Central memory CD8-positive, alpha-beta T cell (primary cell): ENCODE measurements around the gene C18orf32.
"Not testable (repeated sequence)": the region's sequence is repeated elsewhere in the genome, so short reads cannot be mapped to it uniquely, and the experiment has no call there.

Experiments used
- ATAC-seq: fragments of 150-1000 bp; cut with Tn5 transposase; replicated peaks from 2 replicates; pipeline ENCODE4 v1.10.0; 2022; ENCODE audit warnings: mild to moderate bottlenecking, moderate FRiP score, moderate number of reproducible peaks; ENCODE audit not compliant: poor library complexity, severe bottlenecking; ENCODE audit errors: extremely low read depth
- DNase-seq, 2 donors: peaks; one replicate each; pipeline ENCODE4 v3.0.0; 2021; ENCODE audit warnings: low spot score in 2 of 2
- H3K27ac Mint-ChIP-seq: one replicate; pipeline ENCODE4 v1.8.0; 2022; ENCODE audit warnings: low read depth, mild to moderate bottlenecking, moderate library complexity, mixed read lengths
- H3K27me3 Mint-ChIP-seq: one replicate; pipeline ENCODE4 v1.8.0; 2022; ENCODE audit warnings: mixed read lengths
- H3K36me3 Mint-ChIP-seq: one replicate; pipeline ENCODE4 v1.8.0; 2022; ENCODE audit warnings: mild to moderate bottlenecking, moderate library complexity, mixed read lengths; ENCODE audit not compliant: insufficient read depth
- H3K4me1 Mint-ChIP-seq: one replicate; pipeline ENCODE4 v1.8.0; 2022; ENCODE audit warnings: mixed read lengths
- H3K4me3 Mint-ChIP-seq: one replicate; pipeline ENCODE4 v1.8.0; 2022; ENCODE audit warnings: mild to moderate bottlenecking, moderate library complexity, mixed read lengths
- H3K9me3 Mint-ChIP-seq: one replicate; pipeline ENCODE4 v1.8.0; 2022; ENCODE audit warnings: mixed read lengths

The C18orf32 gene

GRCh38 chr18:49479381-49480137, 7.5 kb downstream of the C18orf32 start:
- Mint-ChIP-seq H3K36me3 (peaks cover 51% of the 10 kb centered on the region), H3K4me1 (peaks cover 14% of the 10 kb centered on the region), H3K9me3 (no peaks in the 10 kb centered on the region), H3K4me3 (no peak overlapping the region), H3K27me3 (no peaks in the 10 kb centered on the region), H3K27ac (peak overlapping the region; percentile 18)
- DNase-seq, result no peak
- no peak for ATAC-seq

GRCh38 chr18:49476664-49477411, 10.2 kb downstream of the C18orf32 start:
- ATAC-seq (no peak), DNase-seq (no peak)
- no peaks in the 10 kb centered on the region for H3K4me1 Mint-ChIP-seq
- no peaks in the 10 kb centered on the region for H3K9me3 Mint-ChIP-seq
- peaks cover 32% of the 10 kb centered on the region for H3K36me3 Mint-ChIP-seq
- H3K4me3 Mint-ChIP-seq, result no peak overlapping the region
- peak overlapping the region; percentile 78 for H3K27ac Mint-ChIP-seq
- no peaks in the 10 kb centered on the region for H3K27me3 Mint-ChIP-seq

- Mint-ChIP-seq H3K27me3 (peaks cover 13% of the 10 kb centered on the region), H3K36me3 (peaks cover 17% of the 10 kb centered on the region)
- not testable (repeated sequence) for H3K4me1 Mint-ChIP-seq, ATAC-seq, H3K27ac Mint-ChIP-seq, H3K9me3 Mint-ChIP-seq, H3K4me3 Mint-ChIP-seq, DNase-seq
Observed at GRCh38 chr18:49474935-49475334, 12.1 kb downstream of the C18orf32 start.

GRCh38 chr18:49473721-49474120, 13.3 kb downstream of the C18orf32 start:
- ATAC-seq (no peak), DNase-seq (no peak)
- Mint-ChIP-seq H3K4me3 (no peak overlapping the region), H3K27ac (no peak overlapping the region), H3K4me1 (no peaks in the 10 kb centered on the region), H3K27me3 (peaks cover 25% of the 10 kb centered on the region), H3K36me3 (peaks cover 7% of the 10 kb centered on the region), H3K9me3 (no peaks in the 10 kb centered on the region)

- H3K27me3 Mint-ChIP-seq, result peaks cover 26% of the 10 kb centered on the region
- ATAC-seq, result no peak
- H3K36me3 Mint-ChIP-seq, result peaks cover 4% of the 10 kb centered on the region
Observed at GRCh38 chr18:49472459-49472858, 14.6 kb downstream of the C18orf32 start.

GRCh38 chr18:49471532-49471931, 15.5 kb downstream of the C18orf32 start:
- Mint-ChIP-seq H3K27me3 (peaks cover 26% of the 10 kb centered on the region), H3K4me1 (no peaks in the 10 kb centered on the region), H3K27ac (no peak overlapping the region), H3K9me3 (no peaks in the 10 kb centered on the region), H3K36me3 (no peaks in the 10 kb centered on the region), H3K4me3 (no peak overlapping the region)
- ATAC-seq (no peak), DNase-seq (no peak)

More at GRCh38 chr18:49472459-49472858, 14.6 kb downstream of the C18orf32 start:
- Mint-ChIP-seq H3K27ac (no peak overlapping the region), H3K4me3 (no peak overlapping the region), H3K9me3 (no peaks in the 10 kb centered on the region), H3K4me1 (no peaks in the 10 kb centered on the region)
- DNase-seq, result no peak

- Mint-ChIP-seq H3K36me3 (no peaks in the 10 kb centered on the region), H3K4me1 (no peaks in the 10 kb centered on the region), H3K9me3 (no peaks in the 10 kb centered on the region), H3K27me3 (peaks cover 26% of the 10 kb centered on the region), H3K4me3 (no peak overlapping the region), H3K27ac (no peak overlapping the region)
- no peak for DNase-seq
- no peak for ATAC-seq
Observed at GRCh38 chr18:49467599-49467998, 19.4 kb downstream of the C18orf32 start.

GRCh38 chr18:49467019-49467563, 19.9 kb downstream of the C18orf32 start:
- Mint-ChIP-seq H3K36me3 (no peaks in the 10 kb centered on the region), H3K9me3 (no peaks in the 10 kb centered on the region), H3K4me3 (no peak overlapping the region), H3K4me1 (no peaks in the 10 kb centered on the region), H3K27me3 (peaks cover 26% of the 10 kb centered on the region), H3K27ac (no peak overlapping the region)
- DNase-seq, result no peak
- ATAC-seq, result no peak

- no peak for ATAC-seq
- DNase-seq, result no peak
- Mint-ChIP-seq H3K27ac (no peak overlapping the region), H3K4me1 (peaks cover 10% of the 10 kb centered on the region), H3K9me3 (no peaks in the 10 kb centered on the region), H3K4me3 (no peak overlapping the region), H3K27me3 (peaks cover 14% of the 10 kb centered on the region), H3K36me3 (no peaks in the 10 kb centered on the region)
Observed at GRCh38 chr18:49464718-49465598, 22.1 kb downstream of the C18orf32 start.

GRCh38 chr18:49461602-49461977, 25.4 kb downstream of the C18orf32 start:
- Mint-ChIP-seq H3K27me3 (no peaks in the 10 kb centered on the region), H3K4me1 (peaks cover 37% of the 10 kb centered on the region), H3K36me3 (peaks cover 4% of the 10 kb centered on the region), H3K9me3 (no peaks in the 10 kb centered on the region), H3K4me3 (peak overlapping the region; percentile 89), H3K27ac (no peak overlapping the region)
- ATAC-seq, result no peak
- DNase-seq, result no peak

GRCh38 chr18:49460976-49461601, 25.9 kb downstream of the C18orf32 start:
- no peaks in the 10 kb centered on the region for H3K9me3 Mint-ChIP-seq
- no peaks in the 10 kb centered on the region for H3K27me3 Mint-ChIP-seq
- H3K27ac Mint-ChIP-seq, result peak overlapping the region; percentile 97
- H3K4me1 Mint-ChIP-seq, result peaks cover 38% of the 10 kb centered on the region
- ATAC-seq (peak; percentile 13), DNase-seq (no peak)
- peaks cover 4% of the 10 kb centered on the region for H3K36me3 Mint-ChIP-seq
- peak overlapping the region; percentile 89 for H3K4me3 Mint-ChIP-seq
